ENCODE measurements around the gene COX6B1. TPM values are rescaled to one million over a fixed set of nuclear protein-coding genes. Genes with fewer than 3 reads are reported as not detected.
A peak's percentile ranks its signal among the peaks of the same experiment; 100 is the strongest.

The COX6B1 gene
- polyA plus RNA-seq, 2 donors = 1,022 to 1,339 TPM

GRCh38 chr19:35695895-35696422, 47.8 kb downstream of the COX6B1 start:
- WGBS, 2 donors = 75 to 87% methylated on average over 2 of the region's 2 CpGs
- H3K36me3 ChIP-seq (ENCODE audit: control insufficient read depth in 2 of 2, insufficient read depth in 2 of 2, low read length in 1 of 2) = no peaks in the 10 kb centered on the region
- H3K27me3 ChIP-seq (ENCODE audit: control insufficient read depth in 1 of 2, insufficient read depth in 2 of 2, low read length in 2 of 2) = no peaks in the 10 kb centered on the region
- H3K4me3 ChIP-seq (ENCODE audit: low read depth in 1 of 2, low read length in 2 of 2) = no peak overlapping the region
- H3K27ac ChIP-seq (ENCODE audit: low read depth in 2 of 2, low read length in 1 of 2) = no peak overlapping the region
- H3K9me3 ChIP-seq (ENCODE audit: control insufficient read depth in 2 of 2, insufficient read depth in 1 of 2, low read depth in 1 of 2, low read length in 1 of 2) = no peaks in the 10 kb centered on the region
- H3K4me1 ChIP-seq (ENCODE audit: control insufficient read depth in 2 of 2, insufficient read depth in 2 of 2, low read length in 1 of 2) = no peaks in the 10 kb centered on the region

- H3K4me1 ChIP-seq (ENCODE audit: control insufficient read depth in 2 of 2, insufficient read depth in 2 of 2, low read length in 1 of 2) = no peaks in the 10 kb centered on the region
- no peaks in the 10 kb centered on the region for H3K27me3 ChIP-seq (ENCODE audit: control insufficient read depth in 1 of 2, insufficient read depth in 2 of 2, low read length in 2 of 2)
- H3K27ac ChIP-seq (ENCODE audit: low read depth in 2 of 2, low read length in 1 of 2) = no peak overlapping the region
- H3K9me3 ChIP-seq (ENCODE audit: control insufficient read depth in 2 of 2, insufficient read depth in 1 of 2, low read depth in 1 of 2, low read length in 1 of 2) = no peaks in the 10 kb centered on the region
- no peak overlapping the region for H3K4me3 ChIP-seq (ENCODE audit: low read depth in 1 of 2, low read length in 2 of 2)
- WGBS, 2 donors = 52 to 56% methylated on average over 4 of the region's 4 CpGs
- H3K36me3 ChIP-seq (ENCODE audit: control insufficient read depth in 2 of 2, insufficient read depth in 2 of 2, low read length in 1 of 2) = no peaks in the 10 kb centered on the region
These were observed 48.7 kb downstream of the COX6B1 start for GRCh38 chr19:35696835-35697234.

- Histone ChIP-seq H3K27ac (ENCODE audit: low read depth in 2 of 2, low read length in 1 of 2) (peak overlapping the region in 1 of 2 donors; percentile 43), H3K4me3 (ENCODE audit: low read depth in 1 of 2, low read length in 2 of 2) (peak overlapping the region; percentile 67 to 73), H3K9me3 (ENCODE audit: control insufficient read depth in 2 of 2, insufficient read depth in 1 of 2, low read depth in 1 of 2, low read length in 1 of 2) (no peaks in the 10 kb centered on the region), H3K27me3 (ENCODE audit: control insufficient read depth in 1 of 2, insufficient read depth in 2 of 2, low read length in 2 of 2) (no peaks in the 10 kb centered on the region), H3K4me1 (ENCODE audit: control insufficient read depth in 2 of 2, insufficient read depth in 2 of 2, low read length in 1 of 2) (peaks cover 0 to 11% of the 10 kb centered on the region in 2 donors), H3K36me3 (ENCODE audit: control insufficient read depth in 2 of 2, insufficient read depth in 2 of 2, low read length in 1 of 2) (no peaks in the 10 kb centered on the region)
- WGBS, 2 donors = 0% methylated on average over 50 of the region's 50 CpGs
These were observed 54.3 kb downstream of the COX6B1 start for GRCh38 chr19:35702223-35703012.

- no peak overlapping the region for H3K4me3 ChIP-seq (ENCODE audit: low read depth in 1 of 2, low read length in 2 of 2)
- WGBS, 2 donors = 40 to 46% methylated on average over 9 of the region's 9 CpGs
- H3K4me1 ChIP-seq (ENCODE audit: control insufficient read depth in 2 of 2, insufficient read depth in 2 of 2, low read length in 1 of 2) = peaks cover 0 to 14% of the 10 kb centered on the region in 2 donors
- no peaks in the 10 kb centered on the region for H3K27me3 ChIP-seq (ENCODE audit: control insufficient read depth in 1 of 2, insufficient read depth in 2 of 2, low read length in 2 of 2)
- H3K9me3 ChIP-seq (ENCODE audit: control insufficient read depth in 2 of 2, insufficient read depth in 1 of 2, low read depth in 1 of 2, low read length in 1 of 2) = no peaks in the 10 kb centered on the region
- no peaks in the 10 kb centered on the region for H3K36me3 ChIP-seq (ENCODE audit: control insufficient read depth in 2 of 2, insufficient read depth in 2 of 2, low read length in 1 of 2)
- H3K27ac ChIP-seq (ENCODE audit: low read depth in 2 of 2, low read length in 1 of 2) = no peak overlapping the region
These were observed 55.2 kb downstream of the COX6B1 start for GRCh38 chr19:35703343-35703742.

- Histone ChIP-seq H3K27ac (ENCODE audit: low read depth in 2 of 2, low read length in 1 of 2) (no peak within 1 kb of the TSS), H3K9me3 (ENCODE audit: control insufficient read depth in 2 of 2, insufficient read depth in 1 of 2, low read depth in 1 of 2, low read length in 1 of 2) (no peaks in the 10 kb centered on the region), H3K4me3 (ENCODE audit: low read depth in 1 of 2, low read length in 2 of 2) (no peak within 1 kb of the TSS), H3K36me3 (ENCODE audit: control insufficient read depth in 2 of 2, insufficient read depth in 2 of 2, low read length in 1 of 2) (no peaks in the 10 kb centered on the region), H3K4me1 (ENCODE audit: control insufficient read depth in 2 of 2, insufficient read depth in 2 of 2, low read length in 1 of 2) (peaks cover 0 to 15% of the 10 kb centered on the region in 2 donors), H3K27me3 (ENCODE audit: control insufficient read depth in 1 of 2, insufficient read depth in 2 of 2, low read length in 2 of 2) (no peaks in the 10 kb centered on the region)
- WGBS, 2 donors = 36 to 38% methylated on average over 24 of the region's 24 CpGs
These were observed 56.1 kb downstream of the COX6B1 start, which contains the start of gene ZBTB32 for GRCh38 chr19:35704218-35704617. Gene ZBTB32, plus strand, starts transcription at chr19:35704558. Its CDS starts 10,069 bp downstream, at chr19:35714627.

Other genes starting within 250 kb of the COX6B1 start
- gene FFAR2, start 200.1 kb upstream of the COX6B1 start, polyA plus RNA-seq = 1 to 10 TPM in 1 of 2 donors, under 1 TPM in 1; 0.59 to 1.4 TPM
- 100 to 1,000 TPM; 109 to 238 TPM for gene KRTDAP, start 157.9 kb upstream of the COX6B1 start, polyA plus RNA-seq
- gene DMKN, start 134.7 kb upstream of the COX6B1 start, polyA plus RNA-seq = 100 to 1,000 TPM; 223 to 315 TPM
- 1,000 to 10,000 TPM in 1 of 2 donors, 100 to 1,000 TPM in 1; 453 to 1,191 TPM for gene SBSN, start 120.0 kb upstream of the COX6B1 start, polyA plus RNA-seq
- gene GAPDHS, start 114.9 kb upstream of the COX6B1 start, polyA plus RNA-seq = not detected
- gene TMEM147, start 102.7 kb upstream of the COX6B1 start, polyA plus RNA-seq = 100 to 1,000 TPM in 1 of 2 donors, 10 to 100 TPM in 1; 61.7 to 145 TPM
- gene ATP4A, start 84.7 kb upstream of the COX6B1 start, polyA plus RNA-seq = under 1 TPM; 0.02 to 0.12 TPM
- gene PMIS2, start 62.1 kb upstream of the COX6B1 start, polyA plus RNA-seq = not detected
- gene HAUS5, start 35.6 kb upstream of the COX6B1 start, polyA plus RNA-seq = 10 to 100 TPM; 10.1 to 24.1 TPM
- 10 to 100 TPM; 47.8 to 61.5 TPM for gene RBM42, start 19.3 kb upstream of the COX6B1 start, polyA plus RNA-seq
- 1 to 10 TPM; 3.4 to 5.6 TPM for gene ETV2, start 6.6 kb upstream of the COX6B1 start, polyA plus RNA-seq
- 10 to 100 TPM; 10.7 to 11.5 TPM for gene UPK1A, start 18.2 kb downstream of the COX6B1 start, polyA plus RNA-seq
- gene ZBTB32, start 56.2 kb downstream of the COX6B1 start, polyA plus RNA-seq = under 1 TPM; 0.07 to 0.18 TPM
- 10 to 100 TPM; 21.5 to 33.8 TPM for gene KMT2B, start 69.7 kb downstream of the COX6B1 start, polyA plus RNA-seq
- gene IGFLR1, start 94.1 kb downstream of the COX6B1 start, polyA plus RNA-seq = 1 to 10 TPM; 4.3 to 5.1 TPM
- gene U2AF1L4, start 97.1 kb downstream of the COX6B1 start, polyA plus RNA-seq = 10 to 100 TPM; 17.4 to 43.4 TPM
- 100 to 1,000 TPM in 1 of 2 donors, 10 to 100 TPM in 1; 62.5 to 128 TPM for gene PSENEN, start 97.3 kb downstream of the COX6B1 start, polyA plus RNA-seq
- gene LIN37, start 100.3 kb downstream of the COX6B1 start, polyA plus RNA-seq = 10 to 100 TPM; 10.6 to 20.9 TPM
- 10 to 100 TPM; 12.5 to 18.3 TPM for gene HSPB6, start 108.7 kb downstream of the COX6B1 start, polyA plus RNA-seq
- gene PROSER3, start 109.9 kb downstream of the COX6B1 start, polyA plus RNA-seq = 10 to 100 TPM in 1 of 2 donors, 1 to 10 TPM in 1; 5.5 to 13.8 TPM
- 10 to 100 TPM in 1 of 2 donors, 1 to 10 TPM in 1; 5.7 to 20.8 TPM for gene ARHGAP33, start 127.2 kb downstream of the COX6B1 start, polyA plus RNA-seq
- not detected for gene PRODH2, start 164.5 kb downstream of the COX6B1 start, polyA plus RNA-seq
- gene NPHS1, start 204.2 kb downstream of the COX6B1 start, polyA plus RNA-seq = not detected
- gene KIRREL2, start 208.6 kb downstream of the COX6B1 start, polyA plus RNA-seq = under 1 TPM in 1 of 2 donors, not detected in 1; 0.02 TPM
- gene APLP1, start 220.3 kb downstream of the COX6B1 start, polyA plus RNA-seq = 1 to 10 TPM in 1 of 2 donors, under 1 TPM in 1; 0.69 to 1.4 TPM

Measured in esophagus (tissue), 2 donors.